HG03571 (cell line): ENCODE data around the gene FAXC.
A peak's percentile ranks its signal among the peaks of the same experiment; 100 is the strongest.
"Not testable (repeated sequence)": the region's sequence is repeated elsewhere in the genome, so short reads cannot be mapped to it uniquely, and the experiment has no call there.

Experiments used
- ATAC-seq: cut with Tn5 transposase; IDR thresholded peaks from one replicate; pipeline ENCODE4 v1.9.1; 2021; ENCODE audit not compliant: unreplicated experiment

Gene FAXC

GRCh38 chr6:99341862-99342455 is 7.5 kb downstream of the FAXC start:
- peak; percentile 58 for ATAC-seq

GRCh38 chr6:99338188-99338587 is 11.3 kb downstream of the FAXC start:
- no peak for ATAC-seq

GRCh38 chr6:99335298-99335697 is 14.2 kb downstream of the FAXC start:
- ATAC-seq, result not testable (repeated sequence)

GRCh38 chr6:99334526-99335127 is 14.8 kb downstream of the FAXC start:
- ATAC-seq, result peak; percentile 37

- ATAC-seq, result peak; percentile 92
Measured at GRCh38 chr6:99333068-99333467, 16.4 kb downstream of the FAXC start.

GRCh38 chr6:99331531-99331930 is 17.9 kb downstream of the FAXC start:
- ATAC-seq, result no peak

- ATAC-seq, result peak; percentile 68
Measured at GRCh38 chr6:99330159-99330558, 19.3 kb downstream of the FAXC start.

GRCh38 chr6:99324996-99325395 is 24.5 kb downstream of the FAXC start:
- no peak for ATAC-seq

GRCh38 chr6:99318566-99318965 is 30.9 kb downstream of the FAXC start:
- ATAC-seq, result no peak

- no peak for ATAC-seq
Measured at GRCh38 chr6:99312354-99312753, 37.1 kb downstream of the FAXC start.

GRCh38 chr6:99310553-99310952 is 38.9 kb downstream of the FAXC start:
- ATAC-seq, result no peak

- ATAC-seq, result no peak
Measured at GRCh38 chr6:99309557-99309956, 39.9 kb downstream of the FAXC start.

GRCh38 chr6:99308788-99309187 is 40.7 kb downstream of the FAXC start:
- no peak for ATAC-seq

GRCh38 chr6:99307295-99307907 is 42.1 kb downstream of the FAXC start:
- no peak for ATAC-seq

- no peak for ATAC-seq
Measured at GRCh38 chr6:99306341-99306740, 43.1 kb downstream of the FAXC start.

GRCh38 chr6:99305021-99305554 is 44.4 kb downstream of the FAXC start:
- ATAC-seq, result no peak

GRCh38 chr6:99297415-99297814 is 52.1 kb downstream of the FAXC start:
- ATAC-seq, result no peak

GRCh38 chr6:99297006-99297405 is 52.5 kb downstream of the FAXC start:
- no peak for ATAC-seq

GRCh38 chr6:99296261-99296660 is 53.2 kb downstream of the FAXC start:
- ATAC-seq, result no peak

GRCh38 chr6:99295276-99295675 is 54.2 kb downstream of the FAXC start:
- no peak for ATAC-seq

GRCh38 chr6:99294786-99295185 is 54.7 kb downstream of the FAXC start:
- ATAC-seq, result no peak

GRCh38 chr6:99289701-99290100 is 59.8 kb downstream of the FAXC start:
- ATAC-seq, result no peak
